Middle frontal gyrus (tissue), 1 donor: ENCODE data around the gene DAP.
A peak's percentile ranks its signal among the peaks of the same experiment; 100 is the strongest.
"Not testable (repeated sequence)": the region's sequence is repeated elsewhere in the genome, so short reads cannot be mapped to it uniquely, and the experiment has no call there.

Experiments used
- DNase-seq: peaks from one replicate; pipeline ENCODE4 v3.0.0-alpha.2; 2015; ENCODE audit warnings: low spot score; ENCODE audit errors: extremely low spot score

The DAP gene, protein sequence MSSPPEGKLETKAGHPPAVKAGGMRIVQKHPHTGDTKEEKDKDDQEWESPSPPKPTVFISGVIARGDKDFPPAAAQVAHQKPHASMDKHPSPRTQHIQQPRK

GRCh38 chr5:10761185-10761932 lies at the start of gene DAP:
Gene DAP, minus strand, starts transcription at chr5:10761234. Its CDS starts 166 bp downstream, at chr5:10761068.
- DNase-seq = peak; percentile 48

DNA sequence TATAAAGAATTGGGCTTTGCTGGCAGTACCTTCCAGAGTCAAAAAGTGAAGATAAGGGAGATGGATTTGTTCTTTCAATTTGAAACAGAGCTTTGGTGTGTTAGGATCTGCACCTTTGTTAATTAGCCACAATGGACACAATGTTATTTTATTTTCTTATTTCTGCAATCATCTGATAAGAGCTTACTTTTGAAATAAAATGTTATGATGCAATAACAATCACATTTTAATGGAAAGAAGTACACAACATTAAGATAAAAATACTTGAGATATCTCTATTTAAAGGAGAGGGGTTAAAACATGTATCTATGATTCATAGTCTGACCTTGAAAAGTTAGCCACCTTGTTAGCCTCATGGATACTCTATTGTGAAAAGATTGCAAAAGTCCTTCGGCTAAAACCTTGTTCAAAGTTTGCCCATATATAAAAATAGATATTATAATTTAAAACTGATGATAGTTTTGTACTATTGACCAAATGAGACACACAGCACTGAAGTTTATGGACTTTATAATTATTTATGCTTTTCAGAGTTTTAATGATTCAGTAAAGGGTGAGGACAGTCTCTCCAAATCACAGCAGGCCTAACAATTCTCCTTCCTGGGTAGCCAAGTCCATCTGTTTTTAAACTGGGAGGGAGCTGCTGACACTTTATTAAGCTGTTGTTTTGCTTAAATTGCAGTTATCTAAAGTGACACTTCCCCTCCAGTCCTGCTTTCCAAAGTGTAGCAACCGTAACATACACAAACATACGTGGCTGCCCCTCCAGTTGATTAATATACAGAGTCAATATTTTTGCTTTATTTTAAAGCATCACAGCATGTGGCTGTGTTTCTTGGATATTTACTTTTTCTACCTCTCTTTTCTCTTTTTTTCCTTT lies 47.6 kb upstream of the DAP start:
- DNase-seq = no peak

DNA sequence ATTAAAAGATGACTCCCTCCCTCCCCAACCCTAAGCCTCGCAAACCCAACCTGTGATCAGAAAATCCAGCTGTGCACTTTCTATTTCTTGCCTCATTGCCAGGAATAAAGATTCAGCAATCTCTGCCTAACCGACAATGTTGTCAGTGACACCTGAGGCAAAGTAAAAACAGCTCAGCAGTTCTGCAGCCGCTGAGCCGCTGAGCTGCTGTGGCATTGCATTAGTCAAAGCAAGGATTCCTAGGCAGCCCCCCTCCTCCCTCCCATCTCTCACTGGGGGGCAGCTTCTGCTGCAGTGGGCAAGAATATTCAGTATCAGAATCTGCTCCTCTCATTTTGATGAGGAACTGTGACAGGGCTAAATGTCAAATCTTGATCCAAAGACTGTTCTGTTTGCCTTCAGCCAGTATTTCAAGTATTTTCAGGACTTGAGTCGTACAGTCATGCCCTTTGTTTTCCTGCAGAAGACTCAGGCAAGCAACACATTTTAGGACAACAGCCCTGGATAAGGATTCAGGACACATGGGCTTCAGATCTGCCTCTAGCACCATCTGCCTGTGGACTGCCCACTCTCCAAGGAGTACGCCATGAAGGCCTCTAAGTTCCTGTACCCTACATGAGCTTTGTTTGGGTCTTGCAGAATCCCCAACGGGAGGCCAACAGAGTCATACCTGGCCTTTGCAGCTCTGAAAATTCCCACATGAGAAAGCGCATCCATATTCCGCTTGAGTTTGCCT lies 41.1 kb upstream of the DAP start:
- no peak for DNase-seq

GRCh38 chr5:10800852-10801251 lies 39.8 kb upstream of the DAP start:
- DNase-seq = no peak

GRCh38 chr5:10797261-10797660 lies 36.2 kb upstream of the DAP start:
- DNase-seq = no peak

DNA sequence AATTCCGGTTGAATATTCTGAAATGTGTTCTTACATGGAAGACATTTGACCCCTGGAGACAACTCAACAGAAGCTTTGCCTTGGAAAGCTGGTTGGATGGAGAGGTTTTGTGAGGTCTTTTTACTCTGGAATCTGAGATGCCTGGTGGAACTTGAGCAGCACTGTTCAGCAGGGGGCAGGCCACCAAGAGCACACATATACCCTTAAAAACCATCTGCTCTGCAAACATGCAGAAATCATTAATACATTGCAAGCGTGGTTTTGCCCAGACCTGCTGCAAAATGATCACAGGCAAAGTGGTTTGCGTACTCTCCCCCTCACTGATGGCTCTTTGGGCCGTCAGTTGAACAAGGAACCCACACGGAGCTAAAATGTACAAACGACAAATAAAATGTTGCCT lies 32.8 kb upstream of the DAP start:
- DNase-seq = no peak

DNA sequence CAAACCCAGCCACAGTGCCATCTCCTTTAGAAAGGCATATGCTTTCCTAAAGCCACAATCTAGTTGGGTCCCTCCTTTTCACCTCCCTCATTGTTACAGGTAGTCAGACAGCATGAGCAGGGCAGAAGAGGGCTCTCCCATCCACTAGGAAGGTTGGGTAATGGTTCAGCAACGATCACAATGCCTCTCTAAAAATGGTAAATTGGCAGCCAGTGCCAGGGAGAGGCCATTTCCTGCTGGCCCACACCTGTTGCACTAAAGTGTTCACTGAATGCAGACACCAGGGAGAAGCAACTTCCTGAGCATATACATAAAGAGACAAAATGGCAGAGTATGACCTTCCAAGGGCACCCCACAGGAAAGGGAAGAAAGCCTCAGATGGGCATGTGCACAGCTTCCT lies 31.3 kb upstream of the DAP start:
- no peak for DNase-seq

- DNase-seq = no peak
Observed at GRCh38 chr5:10789726-10790125, 28.7 kb upstream of the DAP start.

DNA sequence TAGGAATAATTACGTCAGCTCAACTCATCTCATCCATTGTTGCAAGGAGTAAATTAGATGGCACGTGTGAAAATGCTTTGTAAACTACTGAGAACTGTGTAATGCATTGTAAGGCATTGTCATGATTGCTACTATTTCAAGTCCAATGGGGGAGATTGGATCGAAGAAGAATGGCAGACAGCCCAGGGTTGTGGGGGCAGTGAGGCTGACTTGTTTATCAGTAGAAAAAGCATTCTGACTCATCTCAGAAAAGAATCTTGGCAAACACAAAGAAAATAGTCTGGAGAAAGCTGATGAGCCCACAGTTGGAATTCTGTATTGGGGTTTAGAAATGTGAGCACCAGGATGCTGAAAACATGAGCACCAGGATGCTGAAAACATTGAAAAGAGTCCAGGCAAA lies 28.0 kb upstream of the DAP start:
- DNase-seq = no peak

DNA sequence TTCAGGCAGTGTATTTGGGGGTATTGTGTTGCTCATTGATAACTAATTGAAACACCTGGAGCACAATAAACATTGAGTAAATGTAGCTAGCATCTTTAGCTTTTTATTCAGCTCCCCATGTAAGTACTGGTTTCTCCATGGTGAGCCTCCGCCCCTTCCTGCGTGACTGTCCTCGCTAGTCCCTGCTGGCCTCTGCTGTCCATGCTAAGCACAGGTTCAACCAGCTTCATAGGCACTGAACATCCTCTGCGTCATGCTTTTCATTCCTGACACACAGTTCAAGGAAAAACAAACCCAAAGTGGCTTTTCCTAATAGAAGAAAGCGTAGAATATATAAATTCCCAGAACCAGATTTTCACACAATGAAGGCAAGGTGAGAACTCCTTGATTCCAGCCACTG lies 27.3 kb upstream of the DAP start:
- DNase-seq = no peak

- no peak for DNase-seq
Observed at GRCh38 chr5:10786835-10787234, 25.8 kb upstream of the DAP start.

DNA sequence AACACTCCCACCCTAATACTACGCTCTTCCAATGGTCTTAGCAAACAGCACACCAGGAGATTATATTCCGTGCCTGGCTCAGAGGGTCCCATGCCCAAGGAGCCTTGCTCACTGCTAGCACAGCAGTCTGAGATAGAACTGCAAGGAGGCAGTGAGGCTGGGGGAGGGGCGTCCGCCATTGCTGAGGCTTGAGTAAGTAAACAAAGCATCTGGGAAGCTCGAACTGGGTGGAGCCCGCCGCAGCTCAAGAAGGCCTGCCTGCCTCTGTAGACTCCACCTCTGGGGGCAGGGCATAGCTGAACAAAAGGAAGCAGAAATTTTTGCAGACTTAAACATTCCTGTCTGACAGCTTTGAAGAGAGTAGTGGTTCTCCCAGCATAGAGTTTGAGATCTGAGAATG lies 19.2 kb upstream of the DAP start:
- DNase-seq = not testable (repeated sequence)

DNA sequence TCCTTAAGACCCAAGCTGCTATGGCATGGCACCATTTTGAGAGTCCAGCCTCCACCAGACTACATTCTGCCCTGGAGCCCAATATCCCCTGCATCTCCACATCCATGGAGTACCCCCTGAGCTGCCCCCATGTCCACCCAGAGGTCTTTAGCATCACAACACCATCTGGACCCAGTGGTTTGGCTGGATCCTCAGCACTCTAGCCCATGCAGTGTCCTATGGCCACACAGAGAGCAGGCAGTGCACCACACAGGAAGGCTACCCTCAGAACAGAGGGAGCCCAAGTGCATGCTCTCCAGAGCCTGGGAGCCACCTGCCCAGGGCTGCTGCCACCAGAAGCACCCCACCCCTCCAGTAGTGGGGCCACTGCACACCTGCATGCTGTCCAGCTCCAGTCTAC lies 18.6 kb upstream of the DAP start:
- no peak for DNase-seq

- DNase-seq = no peak
Observed at GRCh38 chr5:10778179-10778910, 17.3 kb upstream of the DAP start.

- no peak for DNase-seq
Observed at GRCh38 chr5:10775646-10776045, 14.6 kb upstream of the DAP start.

DNA sequence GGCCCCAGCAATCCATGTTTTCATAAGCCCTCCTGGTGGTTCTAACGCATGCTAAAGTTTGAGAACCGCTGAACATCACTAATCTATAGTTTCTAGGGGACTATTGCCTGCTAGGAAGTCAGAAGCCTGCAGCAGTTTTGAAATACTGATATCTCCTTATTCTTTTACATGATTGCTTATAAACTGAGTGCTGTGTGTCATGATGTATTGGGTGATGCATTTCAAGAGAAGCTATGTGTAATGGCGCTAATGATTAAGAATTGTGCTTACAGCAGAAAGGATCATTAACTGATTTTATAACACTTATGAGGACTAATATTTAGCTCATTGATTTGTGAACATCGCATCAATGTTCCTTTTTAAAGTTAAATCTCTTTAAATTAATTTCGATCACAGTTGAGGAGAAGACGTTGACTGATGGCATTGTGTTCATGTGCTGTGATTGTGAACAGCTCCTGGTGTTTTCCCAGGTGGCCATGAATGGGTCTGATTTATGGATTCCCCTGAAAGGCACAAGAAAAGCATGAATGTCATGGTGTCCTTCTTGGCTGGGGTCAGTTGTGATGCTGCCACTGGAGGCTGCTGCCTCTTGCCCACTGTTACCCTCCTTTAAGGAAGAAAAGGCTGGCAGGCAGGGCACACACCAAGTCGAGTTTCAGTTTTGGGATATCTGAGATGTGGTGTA lies 12.0 kb upstream of the DAP start:
- no peak for DNase-seq

DNA sequence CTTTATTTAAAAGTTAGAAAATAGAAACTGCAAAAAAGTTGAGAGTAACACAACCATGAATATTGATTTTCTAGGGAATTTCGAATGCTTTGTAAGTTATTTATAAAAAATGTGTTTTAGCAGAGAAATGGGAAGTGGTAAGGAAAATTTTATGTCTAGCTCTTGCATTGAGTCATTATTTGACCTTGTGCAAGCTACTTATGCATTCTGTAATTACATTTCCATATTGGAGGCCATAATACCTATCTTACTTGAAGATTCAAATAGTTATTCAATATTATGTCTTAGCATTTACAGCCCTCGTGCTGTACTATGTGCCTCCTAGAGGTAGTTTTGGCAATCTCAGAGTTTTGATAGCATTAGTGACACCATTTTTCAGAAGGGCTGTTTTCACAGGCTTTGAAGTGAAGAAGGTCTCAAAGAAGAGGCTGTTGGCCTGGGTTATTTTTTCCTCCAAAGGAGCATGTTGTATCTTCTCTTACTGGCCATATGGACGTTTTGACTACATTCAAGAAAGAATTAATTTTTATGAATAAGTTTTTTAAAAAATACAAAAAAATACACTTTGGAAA lies 7.4 kb upstream of the DAP start:
- DNase-seq = no peak

GRCh38 chr5:10762776-10763500 lies 1.9 kb upstream of the DAP start:
- DNase-seq = no peak
